Endodermal cell (in vitro differentiated cells): ENCODE results near the gene LRSAM1. TPM values are rescaled to one million over a fixed set of nuclear protein-coding genes. Genes with fewer than 3 reads are reported as not detected.

ENCODE experiments used
- DNase-seq: peaks from one replicate; pipeline ENCODE4 v3.0.0-alpha.2; 2017
- H3K27ac ChIP-seq: 2 replicates; pipeline ENCODE4 v1.5.1; 2013; ENCODE audit warnings: mild to moderate bottlenecking, low read depth, low read length, moderate library complexity
- H3K27me3 ChIP-seq: 2 replicates; pipeline ENCODE4 v1.6.1; 2013; ENCODE audit warnings: mild to moderate bottlenecking, low read length, moderate library complexity; ENCODE audit not compliant: insufficient read depth, control insufficient read depth, poor library complexity, severe bottlenecking
- H3K36me3 ChIP-seq: 2 replicates; pipeline ENCODE4 v1.7.0; 2013; ENCODE audit warnings: mild to moderate bottlenecking, low read length, moderate library complexity; ENCODE audit not compliant: control insufficient read depth, insufficient read depth
- H3K4me1 ChIP-seq: one replicate; pipeline ENCODE4 v1.7.0; 2013; ENCODE audit warnings: low read length; ENCODE audit not compliant: control insufficient read depth, insufficient read depth
- H3K4me3 ChIP-seq: 2 replicates; pipeline ENCODE4 v1.5.1; 2013; ENCODE audit warnings: mild to moderate bottlenecking, low read length, moderate library complexity
- H3K9ac ChIP-seq: 2 replicates; pipeline ENCODE4 v1.6.1; 2013; ENCODE audit warnings: mild to moderate bottlenecking, low read length, moderate library complexity; ENCODE audit not compliant: poor library complexity, severe bottlenecking; ENCODE audit errors: extremely low read depth
- H3K9me3 ChIP-seq: 2 replicates; pipeline ENCODE4 v1.6.1; 2013; ENCODE audit warnings: mild to moderate bottlenecking, low read length, moderate library complexity; ENCODE audit not compliant: control insufficient read depth
- H3K27ac Mint-ChIP-seq: 2 replicates; pipeline ENCODE4 v1.8.0; 2020; ENCODE audit warnings: mixed read lengths
- H3K27me3 Mint-ChIP-seq: 2 replicates; pipeline ENCODE4 v1.8.0; 2021; ENCODE audit warnings: mild to moderate bottlenecking, mixed read lengths; ENCODE audit not compliant: insufficient read depth
- H3K36me3 Mint-ChIP-seq: 2 replicates; pipeline ENCODE4 v1.8.0; 2020; ENCODE audit warnings: low read depth, mixed read lengths
- H3K4me1 Mint-ChIP-seq: 2 replicates; pipeline ENCODE4 v1.8.0; 2020; ENCODE audit warnings: mixed read lengths
- H3K4me3 Mint-ChIP-seq: 2 replicates; pipeline ENCODE4 v1.8.0; 2020; ENCODE audit warnings: mild to moderate bottlenecking, moderate library complexity, mixed read lengths
- H3K9me3 Mint-ChIP-seq: 2 replicates; pipeline ENCODE4 v1.8.0; 2020; ENCODE audit warnings: mild to moderate bottlenecking, mixed read lengths
- WGBS, 2 experiments: methylation state at CpG; one replicate each; pipeline versions ENCODE4 v1.1.5 to v1.1.7; 2013; ENCODE audit warnings: missing lambda C conversion rate in 2 of 2, mixed read lengths in 1 of 2; ENCODE audit not compliant: insufficient coverage in 1 of 2, insufficient read length in 1 of 2; 5-methylcytosine and 5-hydroxymethylcytosine counted together
- total RNA-seq, 2 donors: library from RNA; stranded (reverse); fragmentation: NEBNext Ultra II Directional in 1 of 2; extraction: Animal tissue kit (Norgen Biotek cat#: 25700) in 1 of 2; gene quantifications; 2 replicates in 1 of 2; 3 replicates in 1 of 2; pipeline ENCODE4 v1.2.1, GENCODE V29; 2021
- TF ChIP-seq, protein P1 (sequence below): fragments of 200-600 bp; sonication (generic); conservative IDR thresholded peaks from 2 replicates; pipeline ENCODE4 v1.5.0; 2021; ENCODE audit warnings: antibody characterized with exemption, mild to moderate bottlenecking

LRSAM1 gene
- total RNA-seq, 2 donors from 2014 or later = 18.4 to 19.8 TPM

DNA sequence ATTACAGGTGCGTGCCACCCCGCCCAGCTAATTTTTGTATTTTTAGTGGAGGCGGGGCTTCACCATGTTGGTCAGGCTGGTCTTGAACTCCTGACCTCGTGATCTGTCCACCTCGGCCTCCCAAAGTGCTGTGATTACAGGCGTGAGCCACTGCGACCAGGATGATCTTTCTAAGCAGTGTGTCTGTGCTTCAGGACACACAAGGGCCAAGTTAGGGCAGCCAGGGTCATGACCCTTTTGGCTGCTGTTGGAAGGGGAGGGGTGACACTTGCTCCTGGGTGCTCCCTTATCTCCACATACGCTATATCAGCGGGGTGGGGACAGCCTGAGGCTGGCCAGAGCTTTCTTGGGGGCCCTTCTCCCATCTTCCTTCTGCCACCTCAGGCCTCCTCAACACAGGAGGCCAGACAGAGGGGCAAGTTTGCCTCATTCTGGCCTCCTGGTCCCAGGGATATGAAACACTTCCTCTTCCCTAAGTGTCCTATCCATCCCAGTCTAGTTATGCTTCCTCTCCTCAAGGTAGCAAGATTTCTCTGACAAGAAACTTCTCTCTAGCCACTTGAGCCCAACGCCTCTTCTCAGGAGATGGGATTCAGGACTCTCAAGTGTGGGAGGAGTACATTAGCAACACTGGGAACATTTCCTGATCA lies 29.1 kb upstream of the LRSAM1 start:
- Histone ChIP-seq H3K4me1 (peaks cover 6% of the 10 kb centered on the region), H3K9me3 (no peaks in the 10 kb centered on the region), H3K4me3 (peak overlapping the region; percentile 99), H3K9ac (no peak overlapping the region), H3K27ac (no peak overlapping the region), H3K27me3 (no peaks in the 10 kb centered on the region), H3K36me3 (peaks cover 6% of the 10 kb centered on the region)
- H3K4me1 Mint-ChIP-seq = peaks cover 20% of the 10 kb centered on the region
- 93 to 96% methylated on average over 4 to 10 of the region's 10 CpGs for WGBS, 2 experiments
- TF ChIP-seq, protein P1, sequence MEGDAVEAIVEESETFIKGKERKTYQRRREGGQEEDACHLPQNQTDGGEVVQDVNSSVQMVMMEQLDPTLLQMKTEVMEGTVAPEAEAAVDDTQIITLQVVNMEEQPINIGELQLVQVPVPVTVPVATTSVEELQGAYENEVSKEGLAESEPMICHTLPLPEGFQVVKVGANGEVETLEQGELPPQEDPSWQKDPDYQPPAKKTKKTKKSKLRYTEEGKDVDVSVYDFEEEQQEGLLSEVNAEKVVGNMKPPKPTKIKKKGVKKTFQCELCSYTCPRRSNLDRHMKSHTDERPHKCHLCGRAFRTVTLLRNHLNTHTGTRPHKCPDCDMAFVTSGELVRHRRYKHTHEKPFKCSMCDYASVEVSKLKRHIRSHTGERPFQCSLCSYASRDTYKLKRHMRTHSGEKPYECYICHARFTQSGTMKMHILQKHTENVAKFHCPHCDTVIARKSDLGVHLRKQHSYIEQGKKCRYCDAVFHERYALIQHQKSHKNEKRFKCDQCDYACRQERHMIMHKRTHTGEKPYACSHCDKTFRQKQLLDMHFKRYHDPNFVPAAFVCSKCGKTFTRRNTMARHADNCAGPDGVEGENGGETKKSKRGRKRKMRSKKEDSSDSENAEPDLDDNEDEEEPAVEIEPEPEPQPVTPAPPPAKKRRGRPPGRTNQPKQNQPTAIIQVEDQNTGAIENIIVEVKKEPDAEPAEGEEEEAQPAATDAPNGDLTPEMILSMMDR = no peak
- no peaks in the 10 kb centered on the region for H3K9me3 Mint-ChIP-seq
- DNase-seq = no peak
- H3K27ac Mint-ChIP-seq = no peak overlapping the region
- H3K27me3 Mint-ChIP-seq = no peaks in the 10 kb centered on the region
- H3K36me3 Mint-ChIP-seq = peaks cover 7% of the 10 kb centered on the region
- peak overlapping the region; percentile 98 for H3K4me3 Mint-ChIP-seq

DNA sequence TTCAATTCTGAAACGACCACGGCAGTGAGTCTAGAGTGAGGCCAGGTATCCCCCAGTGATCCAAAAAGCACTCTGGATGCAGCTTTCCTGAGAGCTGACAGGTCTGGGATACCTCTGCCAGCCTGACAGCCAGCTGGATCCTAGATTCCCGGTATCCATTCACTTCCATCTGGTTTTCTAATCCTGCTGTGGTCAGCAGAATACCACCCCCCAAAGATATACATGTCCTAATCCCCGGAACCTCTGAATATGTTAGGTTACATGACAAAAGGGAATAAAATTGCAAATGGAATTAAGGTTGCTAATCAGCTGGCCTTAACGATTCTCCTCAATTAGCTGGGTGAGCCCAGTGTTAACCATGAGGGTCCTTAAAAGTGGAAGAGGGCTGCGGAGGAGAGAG lies 28.5 kb upstream of the LRSAM1 start:
- Histone ChIP-seq H3K9me3 (no peaks in the 10 kb centered on the region), H3K4me3 (peak overlapping the region; percentile 99), H3K9ac (peak overlapping the region; percentile 76), H3K36me3 (peaks cover 6% of the 10 kb centered on the region), H3K27ac (no peak overlapping the region), H3K27me3 (no peaks in the 10 kb centered on the region), H3K4me1 (peaks cover 6% of the 10 kb centered on the region)
- DNase-seq = no peak
- TF ChIP-seq, protein P1 = no peak
- H3K4me3 Mint-ChIP-seq = peak overlapping the region; percentile 98
- no peaks in the 10 kb centered on the region for H3K27me3 Mint-ChIP-seq
- peaks cover 9% of the 10 kb centered on the region for H3K36me3 Mint-ChIP-seq
- WGBS, 2 experiments = 72 to 77% methylated on average over 4 to 6 of the region's 6 CpGs
- peak overlapping the region; percentile 98 for H3K27ac Mint-ChIP-seq
- H3K4me1 Mint-ChIP-seq = peaks cover 18% of the 10 kb centered on the region
- H3K9me3 Mint-ChIP-seq = no peaks in the 10 kb centered on the region

DNA sequence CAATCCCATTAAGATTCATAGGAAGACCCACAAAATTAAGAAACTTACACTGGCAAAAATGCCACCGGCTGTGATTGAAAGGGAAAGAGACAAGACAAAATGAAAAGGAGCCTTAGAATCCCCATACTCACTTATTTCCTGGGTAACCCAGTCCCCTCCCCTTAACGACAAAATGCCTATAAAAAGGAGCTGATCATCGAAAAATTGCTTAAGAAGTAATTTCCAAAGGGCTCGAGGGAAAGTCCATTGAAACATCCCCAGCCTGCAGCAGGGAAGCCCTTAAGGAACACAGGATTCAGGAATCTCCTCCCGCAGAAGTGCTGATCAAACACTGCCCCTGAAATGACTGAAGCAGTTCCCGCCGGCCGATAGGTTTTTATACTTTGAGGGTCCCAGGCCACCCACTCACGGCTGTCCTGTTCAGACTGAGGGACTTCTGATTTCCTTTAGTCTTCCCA lies 27.8 kb upstream of the LRSAM1 start:
- peaks cover 6% of the 10 kb centered on the region for H3K4me1 ChIP-seq
- Mint-ChIP-seq H3K27me3 (no peaks in the 10 kb centered on the region), H3K4me3 (peak overlapping the region; percentile 98), H3K36me3 (peaks cover 15% of the 10 kb centered on the region), H3K4me1 (peaks cover 18% of the 10 kb centered on the region), H3K9me3 (no peaks in the 10 kb centered on the region), H3K27ac (peak overlapping the region; percentile 98)
- no peaks in the 10 kb centered on the region for H3K27me3 ChIP-seq
- peaks cover 8% of the 10 kb centered on the region for H3K36me3 ChIP-seq
- TF ChIP-seq, protein P1 = no peak
- DNase-seq = no peak
- WGBS, 2 experiments = 0 to 4% methylated on average over 5 to 9 of the region's 9 CpGs
- peak overlapping the region; percentile 99 for H3K4me3 ChIP-seq
- H3K27ac ChIP-seq = peak overlapping the region; percentile 28
- no peaks in the 10 kb centered on the region for H3K9me3 ChIP-seq
- peak overlapping the region; percentile 76 for H3K9ac ChIP-seq
